Measurements from ENCODE around the gene ERG28. TPM values are rescaled to one million over a fixed set of nuclear protein-coding genes. Genes with fewer than 3 reads are reported as not detected.

Gene ERG28
- total RNA-seq, 1 experiment from 2014 or later: 18.4 TPM

GRCh38 chr14:75607842-75608640 is 52.6 kb downstream of the ERG28 start:
- TF ChIP-seq TCF7L2 (IDR thresholded peaks at IDR 0.05; ENCODE audit: borderline replicate concordance, extremely low read depth, insufficient read depth, insufficient read length) (no peak), SIN3A (IDR thresholded peaks at IDR 0.05; ENCODE audit: low read depth) (no peak), ZNF274 (IDR thresholded peaks at IDR 0.05; ENCODE audit: low read depth, low read length) (peak; percentile 54)

GRCh38 chr14:75607044-75607443 is 53.6 kb downstream of the ERG28 start:
- Histone ChIP-seq H3K4me1 (ENCODE audit: control insufficient read depth in 1 of 2, insufficient read depth in 2 of 2, low read length in 2 of 2) (peaks cover 0 to 3% of the 10 kb centered on the region in 2 experiments; a peak in 1 of 4 replicates), H3K27ac (ENCODE audit: low read depth, low read length) (no peak overlapping the region), H3K79me2 (ENCODE audit: insufficient read depth, low read length) (no peaks in the 10 kb centered on the region), H2AFZ (ENCODE audit: low read depth, low read length, poor library complexity, severe bottlenecking) (no peak overlapping the region), H3K36me3 (ENCODE audit: control insufficient read depth in 1 of 2, insufficient read depth in 2 of 2, low read length in 2 of 2) (no peaks in the 10 kb centered on the region), H4K20me1 (ENCODE audit: insufficient read depth) (no peaks in the 10 kb centered on the region), H3K27me3 (ENCODE audit: insufficient read depth, low read length) (0 out of 2 replicates have a peak, but pooled peaks cover 6% of the 10 kb centered on the region), H3K9me3 (ENCODE audit: control insufficient read depth in 1 of 2, insufficient read depth in 1 of 2, low read depth in 1 of 2, low read length in 2 of 2) (no peaks in the 10 kb centered on the region; a peak in 1 of 4 replicates), H3K4me2 (ENCODE audit: low read length) (no peak overlapping the region), H3K9ac (ENCODE audit: low read length) (no peak overlapping the region), H3K9me2 (ENCODE audit: insufficient read depth) (no peaks in the 10 kb centered on the region), H3K4me3 (replicated peaks in 1 of 2; ENCODE audit: low read depth in 1 of 2, low read length in 2 of 2) (no peak overlapping the region)
- ChIA-PET CTCF (no interaction called here), RAD21 (ENCODE audit: low non-redundant PET in 1 of 2, low total read pairs in 2 of 2, uncharacterized antibody in 2 of 2, unreplicated experiment in 2 of 2) (no interaction called here), POLR2A (no interaction called here)
- TF ChIP-seq POLR2A (IDR thresholded peaks at IDR 0.05; ENCODE audit: borderline replicate concordance, extremely low read depth, insufficient read depth, insufficient read length) (no peak), YY1 (IDR thresholded peaks at IDR 0.05; ENCODE audit: extremely low read depth, insufficient replicate concordance, low read depth, low read length) (no peak), ZBTB33 (IDR thresholded peaks at IDR 0.05; ENCODE audit: extremely low read depth, insufficient replicate concordance, low read length) (no peak), ZNF274 (IDR thresholded peaks at IDR 0.05; ENCODE audit: low read depth, low read length) (no peak), SP1 (IDR thresholded peaks at IDR 0.05; ENCODE audit: low read depth) (no peak), TCF7L2 (IDR thresholded peaks at IDR 0.05; ENCODE audit: borderline replicate concordance, extremely low read depth, insufficient read depth, insufficient read length) (no peak), RAD21 (IDR thresholded peaks at IDR 0.05; ENCODE audit: low read depth) (no peak), JUND (IDR thresholded peaks at IDR 0.05) (no peak), SRF (IDR thresholded peaks at IDR 0.05; ENCODE audit: low read depth) (no peak)
- DNase-seq (ENCODE audit: low read depth, low spot score) (no peak), ATAC-seq (no peak)
- BruUV-seq (replicated peaks): no TSS peak
- intact Hi-C loops (cut with micrococcal nuclease): no loop called here

More at GRCh38 chr14:75607842-75608640, 52.6 kb downstream of the ERG28 start:
- Histone ChIP-seq H3K9ac (ENCODE audit: low read length) (no peak overlapping the region), H3K27me3 (ENCODE audit: insufficient read depth, low read length) (no peaks in the 10 kb centered on the region), H3K36me3 (ENCODE audit: control insufficient read depth in 1 of 2, insufficient read depth in 2 of 2, low read length in 2 of 2) (no peaks in the 10 kb centered on the region), H4K20me1 (ENCODE audit: insufficient read depth) (no peaks in the 10 kb centered on the region), H3K9me2 (ENCODE audit: insufficient read depth) (no peaks in the 10 kb centered on the region), H3K4me2 (ENCODE audit: low read length) (no peak overlapping the region), H3K27ac (ENCODE audit: low read depth, low read length) (no peak overlapping the region), H3K4me3 (replicated peaks in 1 of 2; ENCODE audit: low read depth in 1 of 2, low read length in 2 of 2) (no peak overlapping the region), H3K9me3 (ENCODE audit: control insufficient read depth in 1 of 2, insufficient read depth in 1 of 2, low read depth in 1 of 2, low read length in 2 of 2) (no peaks in the 10 kb centered on the region; a peak in 1 of 4 replicates), H2AFZ (ENCODE audit: low read depth, low read length, poor library complexity, severe bottlenecking) (no peak overlapping the region), H3K79me2 (ENCODE audit: insufficient read depth, low read length) (no peaks in the 10 kb centered on the region), H3K4me1 (ENCODE audit: control insufficient read depth in 1 of 2, insufficient read depth in 2 of 2, low read length in 2 of 2) (peaks cover 0 to 3% of the 10 kb centered on the region in 2 experiments; a peak in 1 of 4 replicates)
- BruUV-seq (replicated peaks): no TSS peak
- ChIA-PET POLR2A (no interaction called here), RAD21 (ENCODE audit: low non-redundant PET in 1 of 2, low total read pairs in 2 of 2, uncharacterized antibody in 2 of 2, unreplicated experiment in 2 of 2) (no interaction called here), CTCF (no interaction called here)
- intact Hi-C loops (cut with micrococcal nuclease): no loop called here
- no peak for DNase-seq (ENCODE audit: low read depth, low spot score)
- ATAC-seq: no peak
